Islet precursor cell (in vitro differentiated cells): ENCODE data around the gene SSR1.

Source experiments
- DNase-seq: peaks from one replicate; pipeline ENCODE4 v3.0.0-alpha.2; 2018

Gene SSR1

DNA sequence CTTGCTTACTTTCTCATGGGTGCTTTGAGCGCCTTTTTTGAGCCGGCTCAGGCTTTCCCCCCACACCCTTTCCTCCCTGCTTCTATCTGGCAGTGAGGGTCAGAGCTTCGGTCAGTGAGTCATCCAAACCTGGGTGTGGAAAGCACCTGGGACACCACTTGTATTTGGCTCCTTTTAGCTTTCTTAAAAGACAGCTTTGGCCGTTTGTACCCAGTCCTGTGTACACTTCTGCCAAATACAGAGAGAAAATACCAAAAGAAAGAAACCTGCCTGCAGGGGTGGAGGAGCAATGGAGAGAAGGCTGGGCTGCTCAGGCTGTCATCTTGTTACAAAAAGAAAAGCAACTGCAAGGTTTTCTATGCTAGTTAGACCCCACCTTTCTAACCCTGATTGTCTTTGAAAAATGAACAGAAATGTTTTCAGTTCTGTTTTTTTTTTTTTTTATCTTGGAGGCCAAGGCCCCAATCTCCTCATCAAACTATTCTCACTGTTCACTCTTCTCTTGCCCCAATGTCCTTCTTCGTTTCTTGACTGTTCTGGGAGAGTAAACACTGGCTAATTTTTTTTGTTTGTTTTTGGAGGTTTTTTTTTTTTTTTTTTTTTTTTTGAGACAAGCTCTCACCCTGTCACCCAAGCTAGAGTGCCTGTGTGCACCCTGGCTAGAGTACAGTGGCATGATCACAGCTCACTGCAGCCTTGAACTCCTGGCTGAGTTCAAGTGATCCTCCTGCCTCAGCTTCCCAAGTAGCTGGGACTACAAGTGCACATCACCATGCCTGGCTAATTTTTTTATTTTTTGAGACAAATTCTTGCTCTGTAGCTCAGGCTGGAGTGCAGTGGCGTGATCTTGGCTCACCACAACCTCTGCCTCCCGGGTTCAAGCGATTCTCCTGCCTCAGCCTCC, 76.4 kb downstream of the SSR1 start:
- no peak for DNase-seq

- DNase-seq: no peak
Measured at GRCh38 chr6:7235712-7236305, 77.2 kb downstream of the SSR1 start.

DNA sequence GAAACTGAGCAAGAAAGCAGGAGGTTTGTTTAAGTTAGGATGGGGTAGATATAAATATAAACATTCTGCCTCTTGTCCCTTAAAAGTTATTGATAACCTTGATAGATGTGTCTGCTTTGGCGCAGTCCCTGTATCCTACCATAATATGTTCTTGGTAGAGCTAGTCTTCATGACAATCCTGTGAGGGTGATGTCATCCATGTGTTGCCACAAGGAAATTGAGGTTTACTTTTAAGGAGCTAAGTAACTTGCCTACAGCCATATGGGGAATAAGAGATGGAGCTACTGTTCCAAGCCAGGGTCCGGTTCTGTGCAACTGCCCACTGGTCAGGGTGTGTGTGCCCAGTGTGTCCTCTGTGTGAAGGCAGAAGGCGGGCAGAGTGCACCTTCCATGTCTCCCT, 78.5 kb downstream of the SSR1 start:
- DNase-seq: no peak

GRCh38 chr6:7232351-7232750, 80.6 kb downstream of the SSR1 start:
- DNase-seq: no peak

GRCh38 chr6:7230956-7231713, 81.9 kb downstream of the SSR1 start:
- DNase-seq: no peak

- no peak for DNase-seq
Measured at GRCh38 chr6:7230327-7230691, 82.7 kb downstream of the SSR1 start.

GRCh38 chr6:7229376-7230326, 83.3 kb downstream of the SSR1 start:
- no peak for DNase-seq

DNA sequence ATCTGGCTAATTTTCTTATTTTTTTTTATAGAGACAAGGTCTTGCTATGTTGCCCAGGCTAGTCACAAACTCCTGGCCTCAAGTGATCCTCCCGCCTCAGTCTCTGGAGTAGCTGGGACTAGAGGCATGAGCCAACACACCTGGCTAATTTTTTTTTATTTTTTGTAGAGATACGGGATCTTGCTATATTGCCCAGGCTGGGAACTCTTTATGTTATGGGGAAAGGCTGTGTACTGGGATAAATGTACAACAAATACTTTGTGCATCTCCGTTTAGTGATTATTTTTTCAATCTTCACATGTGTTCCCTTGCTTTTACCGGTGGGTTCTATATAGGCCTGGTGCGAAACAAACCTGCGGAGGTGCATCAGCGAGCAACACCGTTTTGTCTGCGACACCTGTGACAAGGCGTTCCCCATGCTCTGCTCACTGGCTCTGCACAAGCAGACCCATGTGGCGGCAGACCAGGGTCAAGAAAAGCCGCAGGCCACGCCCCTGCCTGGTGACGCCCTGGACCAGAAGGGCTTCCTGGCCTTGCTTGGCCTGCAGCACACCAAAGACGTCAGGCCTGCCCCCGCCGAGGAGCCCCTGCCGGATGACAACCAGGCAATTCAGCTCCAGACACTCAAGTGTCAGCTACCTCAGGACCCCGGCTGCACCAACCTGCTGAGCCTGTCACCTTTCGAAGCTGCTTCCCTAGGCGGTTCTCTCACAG, 84.2 kb downstream of the SSR1 start:
- no peak for DNase-seq

DNA sequence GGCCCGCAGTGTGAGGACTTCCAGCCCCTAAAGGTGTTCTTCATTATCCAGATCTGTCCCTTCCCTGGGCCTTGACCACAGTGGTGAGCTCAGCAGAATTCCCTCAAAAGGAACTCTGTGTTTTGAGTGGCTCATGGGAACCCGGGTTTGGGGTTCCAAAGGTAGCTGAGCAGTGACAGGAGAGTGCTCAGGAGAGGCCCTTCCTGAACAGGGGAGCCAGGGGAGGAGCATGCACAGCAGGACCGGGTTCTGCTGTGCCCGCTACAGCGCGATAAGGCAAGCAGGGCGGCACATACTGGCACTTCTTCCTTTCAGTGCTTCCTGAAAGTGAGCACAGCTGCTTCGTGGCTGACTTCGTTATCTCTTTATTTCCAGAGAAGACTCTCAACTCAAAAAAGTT, 88.3 kb downstream of the SSR1 start:
- DNase-seq: no peak

DNA sequence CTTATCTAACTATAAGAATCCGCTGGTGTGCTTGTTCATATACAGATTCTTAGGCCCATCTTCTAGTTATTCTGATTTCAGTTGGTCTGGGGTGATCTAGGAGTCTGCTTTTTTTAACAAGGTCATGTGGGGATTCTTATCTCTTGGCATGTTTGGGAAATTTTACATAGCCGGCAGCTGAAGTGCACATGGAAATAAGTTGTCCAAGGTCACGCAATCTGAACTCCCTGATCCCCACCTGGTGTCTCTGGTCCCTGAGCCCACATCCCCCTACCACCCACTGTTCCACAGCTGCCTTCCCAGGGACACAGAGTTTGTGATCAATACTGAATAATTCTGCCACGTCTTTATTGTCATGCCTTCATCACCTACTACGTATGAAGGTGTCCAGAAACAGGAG, 90.8 kb downstream of the SSR1 start:
- DNase-seq: no peak

- DNase-seq: no peak
Measured at GRCh38 chr6:7219310-7219709, 93.7 kb downstream of the SSR1 start.

DNA sequence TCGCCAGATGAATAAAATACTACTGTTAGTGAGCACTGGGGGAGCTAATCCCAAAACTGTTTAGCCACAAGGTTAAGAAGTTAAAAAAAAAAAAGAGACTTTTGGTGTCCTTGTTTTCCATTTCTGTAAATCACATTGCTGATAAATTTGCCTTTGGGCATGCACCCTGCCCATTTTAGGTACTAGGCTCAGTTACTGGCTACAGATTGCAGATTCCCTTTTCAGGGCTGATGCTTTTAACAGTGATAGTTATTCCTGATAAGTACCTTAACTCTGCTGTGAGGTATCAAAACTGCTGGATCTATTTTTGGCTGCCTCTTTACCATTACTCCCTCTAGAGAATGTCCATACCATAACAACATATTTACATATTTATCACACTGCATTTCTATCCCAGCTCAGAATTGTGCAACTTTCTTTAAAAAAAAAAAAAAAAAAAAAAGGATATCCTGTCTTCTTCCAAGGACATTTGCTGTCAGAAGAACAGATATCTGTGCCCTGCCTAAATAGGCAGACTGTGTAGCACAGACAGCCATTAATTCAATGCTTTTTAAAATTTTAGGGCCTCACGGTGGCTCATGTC, 94.5 kb downstream of the SSR1 start:
- DNase-seq: no peak
